A673 (cell line): ENCODE data around the gene PTGFRN. TPM values are rescaled to one million over a fixed set of nuclear protein-coding genes. Genes with fewer than 3 reads are reported as not detected.

Source experiments
- BruUV-seq: library from RNA; stranded (reverse); fragments of 400-500 nt; replicated peaks from 2 replicates; lab custom pipeline; 2021; lab: Mats Ljungman, UMichigan
- CTCF ChIA-PET: fragments of 300-600 bp; sonication (Branson Sonifier 250); formaldehyde crosslinking; loops from one replicate; lab custom pipeline; 2022; ENCODE audit warnings: antibody characterized with exemption; lab: Charles Lee
- POLR2A ChIA-PET: fragments of 300-600 bp; sonication (Branson Sonifier 250); formaldehyde crosslinking; loops from one replicate; lab custom pipeline; 2022; ENCODE audit warnings: antibody characterized with exemption; ENCODE audit not compliant: low non-redundant PET; lab: Charles Lee
- DNase-seq: peaks from one replicate; pipeline ENCODE4 v3.0.0-alpha.2; 2015; ENCODE audit warnings: low spot score
- H3K27ac ChIP-seq: fragments of 200-600 bp; sonication (generic); 2 replicates; pipeline ENCODE4 v1.5.1; 2016; ENCODE audit warnings: mixed run types, low read depth, mild to moderate bottlenecking, mixed read lengths, antibody characterized with exemption, low read length; ENCODE audit not compliant: poor library complexity, severe bottlenecking
- H3K27me3 ChIP-seq: fragments of 200-600 bp; sonication (generic); replicated peaks from 2 replicates; pipeline ENCODE4 v1.6.1; 2017; ENCODE audit warnings: mixed run types, low read depth, mild to moderate bottlenecking, mixed read lengths, antibody characterized with exemption, low read length; ENCODE audit not compliant: insufficient read depth, poor library complexity
- H3K36me3 ChIP-seq: fragments of 200-600 bp; sonication (generic); 2 replicates; pipeline ENCODE4 v1.6.1; 2016; ENCODE audit warnings: mixed run types, mild to moderate bottlenecking, mixed read lengths, antibody characterized with exemption, low read length; ENCODE audit not compliant: insufficient read depth, poor library complexity, severe bottlenecking
- H3K4me1 ChIP-seq: fragments of 200-600 bp; sonication (generic); 2 replicates; pipeline ENCODE4 v1.6.1; 2017; ENCODE audit warnings: mixed run types, mild to moderate bottlenecking, mixed read lengths, antibody characterized with exemption, low read length; ENCODE audit not compliant: insufficient read depth, poor library complexity, severe bottlenecking
- H3K4me3 ChIP-seq: fragments of 200-600 bp; sonication (generic); 2 replicates; pipeline ENCODE4 v1.5.1; 2016; ENCODE audit warnings: low read depth, mixed run types, mild to moderate bottlenecking, mixed read lengths, low read length; ENCODE audit not compliant: poor library complexity, severe bottlenecking
- H3K9me3 ChIP-seq: fragments of 200-600 bp; sonication (generic); 2 replicates; pipeline ENCODE4 v1.6.1; 2016; ENCODE audit warnings: mixed run types, low read depth, mild to moderate bottlenecking, mixed read lengths, antibody characterized with exemption, low read length; ENCODE audit not compliant: poor library complexity, severe bottlenecking
- CTCF ChIP-seq: fragments of 300-800, 200-600 bp; sonication (generic); conservative IDR thresholded peaks from 2 replicates; pipeline ENCODE4 v1.5.1; 2017; ENCODE audit warnings: low read depth, mild to moderate bottlenecking, antibody characterized with exemption, low read length, moderate library complexity, mixed read lengths
- EZH2 ChIP-seq: fragments of 200-600 bp; sonication (generic); IDR thresholded peaks from 2 replicates; pipeline ENCODE4 v1.6.1; 2017; ENCODE audit warnings: borderline replicate concordance, low read depth, mild to moderate bottlenecking, mixed read lengths, antibody characterized with exemption, low read length; ENCODE audit not compliant: poor library complexity, severe bottlenecking
- intact Hi-C: fragments of 100-400 bp; cut with micrococcal nuclease; formaldehyde crosslinking; loops from one replicate; pipeline ENCODE4 v1.10.0; 2022; ENCODE audit not compliant: unreplicated experiment
- total RNA-seq: library from RNA; stranded (reverse); gene quantifications from 2 replicates; pipeline ENCODE4 v1.2.3, GENCODE V29; 2021

PTGFRN gene
- total RNA-seq, 1 experiment from 2014 or later, result 29.5 TPM

- Histone ChIP-seq H3K9me3 (no peaks in the 10 kb centered on the region), H3K27ac (no peak overlapping the region), H3K27me3 (no peaks in the 10 kb centered on the region), H3K36me3 (no peaks in the 10 kb centered on the region), H3K4me1 (no peaks in the 10 kb centered on the region), H3K4me3 (no peak overlapping the region)
- no TSS peak for BruUV-seq
- ChIA-PET CTCF (no interaction called here), POLR2A (no interaction called here)
- no peak for DNase-seq
- intact Hi-C loops, result no loop called here
- TF ChIP-seq CTCF (no peak), EZH2 (no peak)
These were observed 7.1 kb downstream of the PTGFRN start for GRCh38 chr1:116916533-116917445.

GRCh38 chr1:116918714-116919357 lies 9.1 kb downstream of the PTGFRN start:
- TF ChIP-seq CTCF (no peak), EZH2 (no peak)
- Histone ChIP-seq H3K9me3 (no peaks in the 10 kb centered on the region), H3K4me1 (no peaks in the 10 kb centered on the region), H3K27me3 (no peaks in the 10 kb centered on the region), H3K36me3 (no peaks in the 10 kb centered on the region), H3K4me3 (no peak overlapping the region), H3K27ac (no peak overlapping the region)
- no peak for DNase-seq
- intact Hi-C loops, result no loop called here
- ChIA-PET POLR2A (no interaction called here), CTCF (no interaction called here)
- BruUV-seq, result no TSS peak

DNA sequence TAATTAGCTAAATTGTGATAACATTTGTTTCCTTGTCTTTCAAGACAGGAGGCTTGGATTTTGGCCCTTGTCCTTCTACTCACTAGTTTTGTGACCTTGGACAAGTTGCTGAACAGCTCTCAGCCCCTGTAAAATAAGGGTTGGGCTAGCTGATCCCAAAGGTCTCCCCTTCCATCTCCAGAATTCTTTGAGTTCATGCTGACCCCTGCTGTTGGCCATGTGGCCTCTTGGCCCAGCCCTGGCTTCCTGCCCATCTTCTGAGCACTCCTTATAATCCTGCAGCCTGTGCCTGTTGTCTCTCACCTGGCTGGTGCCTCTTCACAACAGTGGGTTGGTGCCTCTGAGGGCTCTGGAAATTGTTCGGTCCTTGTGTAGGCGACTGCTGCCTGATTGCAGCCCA lies 10.1 kb downstream of the PTGFRN start:
- no peak for TF ChIP-seq CTCF
- no peak for TF ChIP-seq EZH2
- Histone ChIP-seq H3K4me1 (no peaks in the 10 kb centered on the region), H3K9me3 (no peaks in the 10 kb centered on the region), H3K36me3 (no peaks in the 10 kb centered on the region), H3K4me3 (no peak overlapping the region), H3K27me3 (no peaks in the 10 kb centered on the region), H3K27ac (no peak overlapping the region)
- BruUV-seq, result no TSS peak
- no peak for DNase-seq
- POLR2A ChIA-PET, result no interaction called here
- CTCF ChIA-PET, result no interaction called here
- intact Hi-C loops, result no loop called here
